Loucy (cell line): ENCODE measurements around the gene MACO1.

Experiments used
- EZH2phosphoT487 ChIP-seq: fragments of 200-600 bp; IDR thresholded peaks from 2 replicates; pipeline ENCODE4 v1.6.1; 2018; ENCODE audit warnings: antibody characterized with exemption, mild to moderate bottlenecking, moderate library complexity, borderline replicate concordance
- TF ChIP-seq, protein P1 (sequence below): fragments of 200-600 bp; sonication (generic); conservative IDR thresholded peaks from 2 replicates; pipeline ENCODE4 v1.5.1; 2014; ENCODE audit warnings: mild to moderate bottlenecking, antibody characterized with exemption, low read length

DNA sequence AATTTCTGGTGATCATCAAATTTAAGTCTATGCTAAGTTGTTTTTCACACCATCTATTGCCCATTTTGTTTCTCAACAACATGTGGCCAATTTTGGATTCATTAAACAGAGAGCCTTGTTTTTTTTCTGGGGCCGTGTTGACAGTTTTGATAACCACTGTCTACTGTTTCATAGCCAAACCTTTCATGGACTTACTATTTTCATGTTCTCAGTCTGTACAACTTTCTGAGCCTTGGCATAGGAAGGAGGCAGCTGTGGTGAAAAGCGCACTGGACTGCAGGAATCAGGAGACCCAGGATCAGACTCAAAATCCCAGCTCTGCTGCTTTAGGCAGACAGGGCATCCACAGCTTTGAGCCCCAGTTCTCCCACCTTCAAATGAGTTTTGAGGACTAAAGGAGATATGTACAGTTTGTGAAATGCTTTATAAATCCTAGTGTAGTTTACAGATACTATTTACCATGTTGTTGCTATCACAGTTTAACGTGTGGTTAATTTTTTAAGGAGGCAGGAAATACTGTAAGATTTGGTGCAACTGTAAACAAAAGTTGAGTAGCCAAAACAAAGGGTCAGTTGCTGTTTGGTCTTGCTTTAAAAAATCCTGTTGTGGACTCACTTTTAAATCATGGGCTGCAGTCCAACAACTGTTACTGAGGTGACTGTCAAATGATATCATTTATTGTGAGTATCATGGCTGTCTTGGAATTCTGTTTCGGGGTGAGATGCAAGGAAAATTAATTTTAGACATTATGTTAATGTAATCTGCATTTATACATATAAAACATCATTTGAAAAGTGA lies 2.9 kb downstream of the MACO1 start:
- TF ChIP-seq, protein P1, sequence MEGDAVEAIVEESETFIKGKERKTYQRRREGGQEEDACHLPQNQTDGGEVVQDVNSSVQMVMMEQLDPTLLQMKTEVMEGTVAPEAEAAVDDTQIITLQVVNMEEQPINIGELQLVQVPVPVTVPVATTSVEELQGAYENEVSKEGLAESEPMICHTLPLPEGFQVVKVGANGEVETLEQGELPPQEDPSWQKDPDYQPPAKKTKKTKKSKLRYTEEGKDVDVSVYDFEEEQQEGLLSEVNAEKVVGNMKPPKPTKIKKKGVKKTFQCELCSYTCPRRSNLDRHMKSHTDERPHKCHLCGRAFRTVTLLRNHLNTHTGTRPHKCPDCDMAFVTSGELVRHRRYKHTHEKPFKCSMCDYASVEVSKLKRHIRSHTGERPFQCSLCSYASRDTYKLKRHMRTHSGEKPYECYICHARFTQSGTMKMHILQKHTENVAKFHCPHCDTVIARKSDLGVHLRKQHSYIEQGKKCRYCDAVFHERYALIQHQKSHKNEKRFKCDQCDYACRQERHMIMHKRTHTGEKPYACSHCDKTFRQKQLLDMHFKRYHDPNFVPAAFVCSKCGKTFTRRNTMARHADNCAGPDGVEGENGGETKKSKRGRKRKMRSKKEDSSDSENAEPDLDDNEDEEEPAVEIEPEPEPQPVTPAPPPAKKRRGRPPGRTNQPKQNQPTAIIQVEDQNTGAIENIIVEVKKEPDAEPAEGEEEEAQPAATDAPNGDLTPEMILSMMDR, result no peak
- no peak for TF ChIP-seq EZH2phosphoT487
